ENCODE results near the gene NKX2-2. TPM values are rescaled to one million over a fixed set of nuclear protein-coding genes. Genes with fewer than 3 reads are reported as not detected.

The NKX2-2 gene
- polyA plus RNA-seq, 2 of the 4 experiments (the other 2 are of a cell fraction), result not detected

- POLR2A ChIA-PET, result no interaction called here
- Histone ChIP-seq H3K9me3 (no peaks in the 10 kb centered on the region), H3K27ac (no peak overlapping the region), H3K4me3 (no peak overlapping the region), H3K4me2 (no peak overlapping the region), H3K4me1 (no peaks in the 10 kb centered on the region)
- no peak for ATAC-seq
- CTCF ChIA-PET, result interaction anchor here (0.8 to 4.0 kb wide), 6 partner anchors 17 to 60 kb away, joined by 4 to 29 read pairs (median 4); no protein-coding TSS in a partner anchor
- no peak for TF ChIP-seq CTCF (IDR thresholded peaks at IDR 0.05)
- no peak for TF ChIP-seq MYC (IDR thresholded peaks at IDR 0.05; ENCODE audit: borderline replicate concordance, low read length)
- TF ChIP-seq HEYL (CRISPR knock-in tag; IDR thresholded peaks at IDR 0.05), result no peak
- no peak for TF ChIP-seq MAZ (IDR thresholded peaks at IDR 0.05; ENCODE audit: borderline replicate concordance, low read depth, low read length)
- no peak for TF ChIP-seq ZSCAN20 (CRISPR knock-in tag; IDR thresholded peaks at IDR 0.05)
- no peak for TF ChIP-seq ELK1 (IDR thresholded peaks at IDR 0.05; ENCODE audit: low read depth, low read length)
- TF ChIP-seq BCL3 (IDR thresholded peaks at IDR 0.05), result no peak
- no peak for TF ChIP-seq SREBF2 (IDR thresholded peaks at IDR 0.05)
- TF ChIP-seq BHLHE40 (IDR thresholded peaks at IDR 0.05; ENCODE audit: low read depth, low read length), result no peak
- TF ChIP-seq EHF (CRISPR knock-in tag; IDR thresholded peaks at IDR 0.05), result no peak
- TF ChIP-seq JUNB (IDR thresholded peaks at IDR 0.05), result no peak
- no peak for DNase-seq (ENCODE audit: low read depth in 1 of 2, low spot score in 1 of 2)
- FAIRE-seq, result no peak
- WGBS (ENCODE audit: missing lambda C conversion rate), result 3% methylated on average over 5 of the region's 5 CpGs
Measured at GRCh38 chr20:21555470-21556120, 41.7 kb upstream of the NKX2-2 start.

- 4% methylated on average over 7 of the region's 7 CpGs for WGBS (ENCODE audit: missing lambda C conversion rate)
- no peak overlapping the region for H3K27ac ChIP-seq
- DNase-seq (ENCODE audit: low read depth in 1 of 2, low spot score in 1 of 2) (no peak), FAIRE-seq (no peak), ATAC-seq (no peak)
- H3K4me3 ChIP-seq, result no peak overlapping the region
- no peaks in the 10 kb centered on the region for H3K9me3 ChIP-seq
- ChIA-PET CTCF (interaction anchor here (1.5 to 4.0 kb wide), 2 partner anchors 17 to 61 kb away, joined by 4 to 29 read pairs; no protein-coding TSS in a partner anchor), POLR2A (no interaction called here)
- H3K4me1 ChIP-seq, result no peaks in the 10 kb centered on the region
- no peak overlapping the region for H3K4me2 ChIP-seq
- TF ChIP-seq USF2 (IDR thresholded peaks at IDR 0.05) (no peak), ZFP36 (IDR thresholded peaks at IDR 0.05; ENCODE audit: borderline replicate concordance, partially characterized antibody) (no peak), REST (IDR thresholded peaks at IDR 0.05) (no peak), NR3C1 (IDR thresholded peaks at IDR 0.05) (no peak), FOSL2 (IDR thresholded peaks at IDR 0.05) (no peak), FOSL2 (CRISPR knock-in tag; IDR thresholded peaks at IDR 0.05) (no peak), RNF2 (IDR thresholded peaks at IDR 0.05; ENCODE audit: borderline replicate concordance, low read depth) (no peak), SREBF2 (IDR thresholded peaks at IDR 0.05) (no peak), EHF (CRISPR knock-in tag; IDR thresholded peaks at IDR 0.05) (no peak), CBX2 (IDR thresholded peaks at IDR 0.05; ENCODE audit: borderline replicate concordance, low read depth) (no peak), PBX3 (IDR thresholded peaks at IDR 0.05) (no peak), CTCF (IDR thresholded peaks at IDR 0.05) (no peak), ELK1 (IDR thresholded peaks at IDR 0.05; ENCODE audit: low read depth, low read length) (no peak), POLR2AphosphoS2 (conservative IDR thresholded peaks at IDR 0.05; ENCODE audit: low read length) (no peak), CHD2 (IDR thresholded peaks at IDR 0.05; ENCODE audit: low read length, partially characterized antibody) (no peak)
Measured at GRCh38 chr20:21554985-21555384, 41.1 kb upstream of the NKX2-2 start.
